MCF 10A (cell line): ENCODE results near the gene PKN1. TPM values are rescaled to one million over a fixed set of nuclear protein-coding genes. Genes with fewer than 3 reads are reported as not detected.
"Not testable (repeated sequence)": the region's sequence is repeated elsewhere in the genome, so short reads cannot be mapped to it uniquely, and the experiment has no call there.

Experiments used
- BruUV-seq: library from RNA; stranded (reverse); fragments of 400-500 nt; replicated peaks from 2 replicates; lab custom pipeline; 2021; lab: Mats Ljungman, UMichigan
- CTCF ChIA-PET: fragments of 300-600 bp; sonication (Branson Sonifier 250); formaldehyde crosslinking; extraction: SDS; loops from one replicate; lab custom pipeline; 2021; ENCODE audit warnings: antibody characterized with exemption, inconsistent platforms; lab: Yijun Ruan, JAX
- POLR2A ChIA-PET: fragments of 300-600, 350-650 bp; sonication (Branson Sonifier 250); formaldehyde crosslinking; extraction: SDS; loops from one replicate; lab custom pipeline; 2020; ENCODE audit warnings: antibody characterized with exemption, inconsistent platforms; lab: Yijun Ruan, JAX
- DNase-seq: peaks from one replicate; pipeline ENCODE4 v3.0.0-alpha.2; 2018; ENCODE audit not compliant: unreplicated experiment
- H3K27ac Mint-ChIP-seq: one replicate; pipeline ENCODE4 v1.8.0; 2022; ENCODE audit warnings: mild to moderate bottlenecking, low read depth, mixed read lengths; ENCODE audit not compliant: unreplicated experiment
- H3K27me3 Mint-ChIP-seq: one replicate; pipeline ENCODE4 v1.8.0; 2022; ENCODE audit warnings: mixed read lengths; ENCODE audit not compliant: insufficient read depth, unreplicated experiment
- H3K36me3 Mint-ChIP-seq: one replicate; pipeline ENCODE4 v1.8.0; 2022; ENCODE audit warnings: mild to moderate bottlenecking, moderate library complexity, mixed read lengths; ENCODE audit not compliant: insufficient read depth, unreplicated experiment
- H3K4me1 Mint-ChIP-seq: one replicate; pipeline ENCODE4 v1.8.0; 2022; ENCODE audit warnings: mixed read lengths; ENCODE audit not compliant: insufficient read depth, unreplicated experiment
- H3K4me3 Mint-ChIP-seq: one replicate; pipeline ENCODE4 v1.8.0; 2022; ENCODE audit warnings: mild to moderate bottlenecking, moderate library complexity, mixed read lengths; ENCODE audit not compliant: unreplicated experiment
- H3K9me3 Mint-ChIP-seq: one replicate; pipeline ENCODE4 v1.8.0; 2022; ENCODE audit warnings: mixed read lengths; ENCODE audit not compliant: unreplicated experiment
- intact Hi-C: fragments of 100-400 bp; cut with micrococcal nuclease; formaldehyde crosslinking; loops from 2 replicates; pipeline ENCODE4 v1.14.1; 2022
- total RNA-seq: library from RNA; stranded (reverse); gene quantifications from 2 replicates; pipeline ENCODE4 v1.2.3, GENCODE V29; 2022
- TF ChIP-seq, protein P1 (sequence below): fragments of 200-600 bp; IDR thresholded peaks from one replicate; pipeline ENCODE4 v1.8.0; 2022; ENCODE audit warnings: antibody characterized with exemption, mild to moderate bottlenecking; ENCODE audit not compliant: unreplicated experiment

PKN1 gene
- total RNA-seq, 1 experiment from 2014 or later: 94.8 TPM

DNA sequence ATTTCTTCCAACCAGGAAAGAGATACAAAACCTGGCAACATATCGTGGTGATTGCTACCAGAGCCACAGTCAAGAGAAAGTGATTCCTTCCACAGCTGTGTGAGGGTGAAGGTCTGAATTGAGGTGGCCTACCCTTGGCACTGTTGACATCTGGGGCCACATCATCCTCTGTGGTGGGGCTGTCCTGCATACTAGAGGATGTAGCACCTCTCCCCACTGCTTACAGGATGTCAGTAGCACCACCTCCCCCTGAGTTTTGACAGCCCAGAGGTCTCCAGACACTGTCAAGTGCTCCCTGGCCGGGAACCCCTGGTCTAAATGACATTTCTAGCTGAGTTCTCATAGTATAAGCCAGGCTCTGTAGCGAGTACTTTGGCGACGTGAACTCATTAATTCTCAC lies 26.6 kb downstream of the PKN1 start:
- BruUV-seq: no TSS peak

DNA sequence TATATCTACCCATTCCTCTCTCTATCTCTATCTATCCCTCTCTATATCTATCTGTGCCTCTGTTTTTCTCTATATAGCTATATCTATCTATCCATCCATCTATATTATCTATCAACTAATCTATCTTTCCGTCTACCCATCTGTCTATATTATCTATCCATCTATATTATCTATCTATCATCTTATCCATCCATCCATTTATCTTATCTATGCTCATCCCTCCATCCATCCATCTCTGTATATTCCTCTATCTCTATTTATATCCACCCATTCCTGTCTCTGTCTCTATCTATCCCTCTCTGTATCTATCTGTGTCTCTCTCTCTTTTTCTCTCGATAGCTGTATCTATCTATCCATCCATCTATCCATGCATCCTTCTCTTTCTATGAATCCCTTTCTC lies 27.8 kb downstream of the PKN1 start:
- ChIA-PET CTCF (no interaction called here), POLR2A (no interaction called here)
- DNase-seq: no peak
- Mint-ChIP-seq H3K9me3 (no peaks in the 10 kb centered on the region), H3K4me3 (no peak overlapping the region), H3K4me1 (no peaks in the 10 kb centered on the region), H3K36me3 (peaks cover 44% of the 10 kb centered on the region), H3K27ac (no peak overlapping the region), H3K27me3 (no peaks in the 10 kb centered on the region)
- TF ChIP-seq, protein P1, sequence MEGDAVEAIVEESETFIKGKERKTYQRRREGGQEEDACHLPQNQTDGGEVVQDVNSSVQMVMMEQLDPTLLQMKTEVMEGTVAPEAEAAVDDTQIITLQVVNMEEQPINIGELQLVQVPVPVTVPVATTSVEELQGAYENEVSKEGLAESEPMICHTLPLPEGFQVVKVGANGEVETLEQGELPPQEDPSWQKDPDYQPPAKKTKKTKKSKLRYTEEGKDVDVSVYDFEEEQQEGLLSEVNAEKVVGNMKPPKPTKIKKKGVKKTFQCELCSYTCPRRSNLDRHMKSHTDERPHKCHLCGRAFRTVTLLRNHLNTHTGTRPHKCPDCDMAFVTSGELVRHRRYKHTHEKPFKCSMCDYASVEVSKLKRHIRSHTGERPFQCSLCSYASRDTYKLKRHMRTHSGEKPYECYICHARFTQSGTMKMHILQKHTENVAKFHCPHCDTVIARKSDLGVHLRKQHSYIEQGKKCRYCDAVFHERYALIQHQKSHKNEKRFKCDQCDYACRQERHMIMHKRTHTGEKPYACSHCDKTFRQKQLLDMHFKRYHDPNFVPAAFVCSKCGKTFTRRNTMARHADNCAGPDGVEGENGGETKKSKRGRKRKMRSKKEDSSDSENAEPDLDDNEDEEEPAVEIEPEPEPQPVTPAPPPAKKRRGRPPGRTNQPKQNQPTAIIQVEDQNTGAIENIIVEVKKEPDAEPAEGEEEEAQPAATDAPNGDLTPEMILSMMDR: no peak
- intact Hi-C loops: no loop called here
- BruUV-seq: no TSS peak

More for the DNA sequence above, 26.6 kb downstream of the PKN1 start:
- ChIA-PET CTCF (interaction anchor here (0.6 to 1.4 kb wide), 3 partner anchors 8 to 323 kb away, joined by 3 to 4 read pairs (median 4); partner anchors contain the start of gene ASF1B), POLR2A (no interaction called here)
- H3K36me3 Mint-ChIP-seq: peaks cover 55% of the 10 kb centered on the region
- H3K4me3 Mint-ChIP-seq: no peak overlapping the region
- no peak overlapping the region for H3K27ac Mint-ChIP-seq
- H3K4me1 Mint-ChIP-seq: no peaks in the 10 kb centered on the region
- no peaks in the 10 kb centered on the region for H3K27me3 Mint-ChIP-seq
- intact Hi-C loops: no loop called here
- no peak for DNase-seq
- TF ChIP-seq, protein P1: no peak
- no peaks in the 10 kb centered on the region for H3K9me3 Mint-ChIP-seq

DNA sequence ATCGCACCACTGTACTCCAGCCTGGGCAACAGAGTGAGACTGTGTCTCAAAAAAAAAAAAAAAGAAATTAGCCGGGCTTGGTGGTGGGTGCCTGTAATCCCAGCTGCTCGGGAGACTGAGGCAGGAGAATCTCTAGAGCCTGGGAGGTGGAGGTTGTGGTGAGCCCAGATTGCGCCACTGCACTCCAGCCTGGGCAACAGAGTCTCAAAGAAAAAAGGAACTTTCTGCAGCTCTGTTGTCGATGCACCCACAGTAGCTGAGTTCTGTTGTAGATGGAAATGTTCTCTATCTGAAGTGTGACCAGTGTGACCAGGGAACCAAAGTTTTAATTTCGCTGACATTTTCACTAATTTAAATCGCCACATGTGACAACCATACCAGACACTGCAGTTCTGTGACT lies 29.3 kb downstream of the PKN1 start:
- POLR2A ChIA-PET: not testable (repeated sequence)

DNA sequence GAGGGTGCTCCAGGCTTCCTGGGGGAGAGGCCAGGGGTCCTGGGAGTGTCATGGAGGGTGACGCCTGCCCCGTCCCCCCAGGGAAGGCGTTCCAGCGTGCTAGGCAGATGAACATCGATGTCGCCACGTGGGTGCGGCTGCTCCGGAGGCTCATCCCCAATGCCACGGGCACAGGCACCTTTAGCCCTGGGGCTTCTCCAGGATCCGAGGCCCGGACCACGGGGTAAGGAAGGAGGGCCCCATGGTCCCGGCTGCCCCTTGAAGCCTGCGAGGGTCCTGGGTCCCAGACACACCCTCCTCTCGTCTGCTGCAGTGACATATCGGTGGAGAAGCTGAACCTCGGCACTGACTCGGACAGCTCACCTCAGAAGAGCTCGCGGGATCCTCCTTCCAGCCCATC lies 30.6 kb downstream of the PKN1 start:
- no TSS peak for BruUV-seq
- TF ChIP-seq, protein P1: no peak

More for the DNA sequence above, 29.3 kb downstream of the PKN1 start:
- H3K4me1 Mint-ChIP-seq, H3K9me3 Mint-ChIP-seq, H3K27ac Mint-ChIP-seq, intact Hi-C loops, H3K4me3 Mint-ChIP-seq, H3K27me3 Mint-ChIP-seq, DNase-seq, BruUV-seq: not testable (repeated sequence)
- CTCF ChIA-PET: interaction anchor here (0.6 kb wide), 1 partner anchor 325 kb away, joined by 3 read pairs; no protein-coding TSS in a partner anchor
- H3K36me3 Mint-ChIP-seq: peaks cover 51% of the 10 kb centered on the region

More for the DNA sequence above, 30.6 kb downstream of the PKN1 start:
- intact Hi-C loops: no loop called here
- H3K27ac Mint-ChIP-seq: no peak overlapping the region
- no peak for DNase-seq
- CTCF ChIA-PET: interaction anchor here (1.0 kb wide), 1 partner anchor 35 kb away, joined by 4 read pairs; no protein-coding TSS in a partner anchor
- H3K36me3 Mint-ChIP-seq: peaks cover 49% of the 10 kb centered on the region
- POLR2A ChIA-PET: no interaction called here
- no peaks in the 10 kb centered on the region for H3K4me1 Mint-ChIP-seq
- no peaks in the 10 kb centered on the region for H3K9me3 Mint-ChIP-seq
- H3K27me3 Mint-ChIP-seq: no peaks in the 10 kb centered on the region
- no peak overlapping the region for H3K4me3 Mint-ChIP-seq
